ENCODE data around the gene CTIF.

CTIF gene

DNA sequence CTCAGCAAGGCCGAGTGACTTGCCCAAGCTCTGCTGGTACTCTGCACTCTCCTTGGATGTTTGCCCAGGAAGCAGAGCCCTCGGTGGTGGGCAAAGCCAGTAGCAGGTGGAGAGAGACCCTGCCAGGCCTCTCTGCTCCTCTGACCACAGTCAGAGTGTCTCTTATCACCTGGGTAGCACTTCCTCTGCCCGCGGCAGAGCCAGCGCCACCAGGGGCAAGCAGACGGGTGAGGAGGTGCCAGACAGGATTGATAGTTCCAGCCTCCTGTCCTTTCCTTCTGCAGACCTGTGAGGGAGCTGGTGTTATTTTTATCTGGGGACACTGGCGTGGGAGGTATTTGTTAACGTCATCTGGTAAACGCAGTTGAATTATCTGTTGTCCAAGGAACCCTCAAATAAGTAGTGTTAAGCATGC lies 259.0 kb downstream of the CTIF start:
- ATAC-seq (ENCODE audit: low read depth) = no peak
- no peak for TF ChIP-seq CTCF (IDR thresholded peaks at IDR 0.05; ENCODE audit: poor library complexity, severe bottlenecking)
- H3K27ac ChIP-seq (ENCODE audit: poor library complexity, severe bottlenecking) = no peak overlapping the region
- no peaks in the 10 kb centered on the region for H3K9me3 ChIP-seq (ENCODE audit: severe bottlenecking)
- no peaks in the 10 kb centered on the region for H3K27me3 ChIP-seq (ENCODE audit: insufficient read depth, poor library complexity, severe bottlenecking)
- no peaks in the 10 kb centered on the region for H3K36me3 ChIP-seq (ENCODE audit: low read depth)
- no peak overlapping the region for H3K4me3 ChIP-seq (ENCODE audit: severe bottlenecking)
- DNase-seq (ENCODE audit: low spot score) = peak; percentile 16
- no peaks in the 10 kb centered on the region for H3K4me1 ChIP-seq (ENCODE audit: insufficient read depth, poor library complexity, severe bottlenecking)

DNA sequence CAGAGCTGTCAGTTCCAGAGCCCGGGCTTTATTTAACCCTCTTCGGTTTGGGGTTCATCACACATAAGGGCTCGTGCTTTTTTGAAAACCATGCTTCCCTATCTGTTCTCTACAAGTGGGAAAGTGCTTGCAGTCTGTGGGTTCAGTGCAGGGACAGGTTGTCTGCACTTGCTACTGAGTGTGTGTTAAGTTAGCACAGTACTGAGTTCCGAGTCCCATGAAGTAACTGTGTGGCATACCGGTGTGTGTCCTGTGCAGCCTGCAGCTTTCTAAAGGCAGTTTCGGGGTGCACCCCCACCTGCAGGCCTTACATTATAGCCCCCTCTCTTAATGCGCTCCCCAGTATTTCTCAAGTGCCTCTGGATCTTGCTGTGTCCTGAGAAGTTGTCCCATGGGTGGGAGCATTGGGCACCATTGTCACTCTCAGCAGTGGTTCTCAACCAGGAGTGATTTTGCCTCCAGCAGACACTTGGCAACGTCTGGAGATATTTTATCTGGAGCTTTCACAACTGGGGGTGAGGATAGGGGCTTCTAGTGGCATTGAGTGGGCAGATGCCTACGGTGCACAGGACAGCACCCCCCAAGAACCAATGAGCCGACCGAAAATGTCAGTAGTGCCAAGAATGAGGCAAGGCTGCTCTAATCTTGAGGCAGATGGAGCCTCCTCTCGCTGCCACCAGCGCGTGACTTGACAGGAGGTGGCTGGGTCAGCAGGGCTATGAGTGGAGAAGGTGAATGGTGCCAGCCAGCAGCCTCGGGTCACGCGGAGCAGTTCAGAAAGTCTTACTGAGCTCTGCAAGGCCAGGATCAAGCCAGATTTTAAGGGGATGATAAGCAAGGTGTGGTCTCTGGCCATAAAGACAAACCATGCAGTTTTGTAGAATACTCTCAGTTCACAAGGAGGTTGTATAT lies 259.8 kb downstream of the CTIF start:
- TF ChIP-seq CTCF (IDR thresholded peaks at IDR 0.05; ENCODE audit: poor library complexity, severe bottlenecking) = no peak
- H3K27ac ChIP-seq (ENCODE audit: poor library complexity, severe bottlenecking) = no peak overlapping the region
- no peak overlapping the region for H3K4me3 ChIP-seq (ENCODE audit: severe bottlenecking)
- H3K36me3 ChIP-seq (ENCODE audit: low read depth) = no peaks in the 10 kb centered on the region
- peak; percentile 30 for DNase-seq (ENCODE audit: low spot score)
- H3K9me3 ChIP-seq (ENCODE audit: severe bottlenecking) = no peaks in the 10 kb centered on the region
- ATAC-seq (ENCODE audit: low read depth) = no peak
- no peaks in the 10 kb centered on the region for H3K27me3 ChIP-seq (ENCODE audit: insufficient read depth, poor library complexity, severe bottlenecking)
- no peaks in the 10 kb centered on the region for H3K4me1 ChIP-seq (ENCODE audit: insufficient read depth, poor library complexity, severe bottlenecking)

- no peaks in the 10 kb centered on the region for H3K4me1 ChIP-seq (ENCODE audit: insufficient read depth, poor library complexity, severe bottlenecking)
- no peak for ATAC-seq (ENCODE audit: low read depth)
- no peak overlapping the region for H3K27ac ChIP-seq (ENCODE audit: poor library complexity, severe bottlenecking)
Measured at GRCh38 chr18:48799724-48800315, 261.0 kb downstream of the CTIF start.

DNA sequence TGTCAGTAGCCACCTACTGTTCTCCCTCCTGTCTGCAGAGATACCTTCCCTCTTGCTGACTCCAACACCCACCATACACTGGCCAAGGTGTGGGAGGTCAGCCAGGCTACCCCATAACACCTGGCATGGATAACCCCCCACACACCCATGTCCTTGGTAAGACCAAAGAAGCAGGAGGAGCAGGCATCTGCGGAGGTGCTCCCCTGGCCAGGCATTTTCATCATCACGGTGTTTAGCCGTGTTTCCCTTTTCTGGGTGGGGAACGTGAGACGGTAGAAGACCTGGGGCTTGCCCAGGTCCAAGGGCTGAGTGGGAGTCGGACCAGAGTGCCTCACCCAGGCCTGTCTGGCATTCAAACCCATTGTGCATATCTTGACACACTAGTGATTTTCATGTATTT lies 261.6 kb downstream of the CTIF start:
- no peaks in the 10 kb centered on the region for H3K9me3 ChIP-seq (ENCODE audit: severe bottlenecking)
- no peak overlapping the region for H3K27ac ChIP-seq (ENCODE audit: poor library complexity, severe bottlenecking)

More at GRCh38 chr18:48799724-48800315, 261.0 kb downstream of the CTIF start:
- DNase-seq (ENCODE audit: low spot score) = peak; percentile 27
- TF ChIP-seq CTCF (IDR thresholded peaks at IDR 0.05; ENCODE audit: poor library complexity, severe bottlenecking) = no peak
- Histone ChIP-seq H3K4me3 (ENCODE audit: severe bottlenecking) (no peak overlapping the region), H3K27me3 (ENCODE audit: insufficient read depth, poor library complexity, severe bottlenecking) (no peaks in the 10 kb centered on the region), H3K36me3 (ENCODE audit: low read depth) (no peaks in the 10 kb centered on the region), H3K9me3 (ENCODE audit: severe bottlenecking) (no peaks in the 10 kb centered on the region)

More for the DNA sequence above, 261.6 kb downstream of the CTIF start:
- no peak for ATAC-seq (ENCODE audit: low read depth)
- H3K4me3 ChIP-seq (ENCODE audit: severe bottlenecking) = no peak overlapping the region
- peak; percentile 24 for DNase-seq (ENCODE audit: low spot score)
- TF ChIP-seq CTCF (IDR thresholded peaks at IDR 0.05; ENCODE audit: poor library complexity, severe bottlenecking) = no peak
- no peaks in the 10 kb centered on the region for H3K4me1 ChIP-seq (ENCODE audit: insufficient read depth, poor library complexity, severe bottlenecking)
- no peaks in the 10 kb centered on the region for H3K27me3 ChIP-seq (ENCODE audit: insufficient read depth, poor library complexity, severe bottlenecking)
- no peaks in the 10 kb centered on the region for H3K36me3 ChIP-seq (ENCODE audit: low read depth)
